Chondrocyte (in vitro differentiated cells): Measurements from ENCODE around the gene KCNJ2. TPM values are rescaled to one million over a fixed set of nuclear protein-coding genes. Genes with fewer than 3 reads are reported as not detected.

Source experiments
- DNase-seq: peaks from one replicate; pipeline ENCODE4 v3.0.0; 2021; ENCODE audit warnings: mixed read lengths, low spot score
- H3K27ac Mint-ChIP-seq: one replicate; pipeline ENCODE4 v1.8.0; 2021; ENCODE audit warnings: mild to moderate bottlenecking, moderate library complexity, mixed read lengths; ENCODE audit not compliant: unreplicated experiment
- H3K27me3 Mint-ChIP-seq: 2 replicates; pipeline ENCODE4 v1.8.0; 2021; ENCODE audit warnings: low read depth, mixed read lengths
- H3K36me3 Mint-ChIP-seq: 2 replicates; pipeline ENCODE4 v1.8.0; 2021; ENCODE audit warnings: low read depth, mixed read lengths
- H3K4me1 Mint-ChIP-seq: 2 replicates; pipeline ENCODE4 v1.8.0; 2021; ENCODE audit warnings: low read depth, mild to moderate bottlenecking, mixed read lengths
- H3K4me3 Mint-ChIP-seq: one replicate; pipeline ENCODE4 v1.8.0; 2021; ENCODE audit warnings: mild to moderate bottlenecking, moderate library complexity, mixed read lengths; ENCODE audit not compliant: unreplicated experiment
- H3K9me3 Mint-ChIP-seq: 2 replicates; pipeline ENCODE4 v1.8.0; 2021; ENCODE audit warnings: low read depth, mixed read lengths
- CTCF ChIP-seq: fragments of 200-600 bp; sonication (generic); IDR thresholded peaks from 2 replicates; pipeline ENCODE4 v1.5.0; 2021; ENCODE audit warnings: antibody characterized with exemption, mild to moderate bottlenecking, moderate library complexity
- total RNA-seq: library from RNA; stranded (reverse); gene quantifications from 3 replicates; pipeline ENCODE4 v1.2.1, GENCODE V29; 2021

The KCNJ2 gene
- total RNA-seq, 1 donor from 2014 or later, result 0.07 TPM

GRCh38 chr17:70195091-70195490, 25.8 kb downstream of the KCNJ2 start:
- H3K36me3 Mint-ChIP-seq, result no peaks in the 10 kb centered on the region
- H3K27me3 Mint-ChIP-seq, result no peaks in the 10 kb centered on the region
- H3K9me3 Mint-ChIP-seq, result peaks cover 4% of the 10 kb centered on the region
- no peak for DNase-seq
- no peak overlapping the region for H3K4me3 Mint-ChIP-seq
- H3K27ac Mint-ChIP-seq, result no peak overlapping the region
- TF ChIP-seq CTCF, result no peak
- H3K4me1 Mint-ChIP-seq, result no peaks in the 10 kb centered on the region

DNA sequence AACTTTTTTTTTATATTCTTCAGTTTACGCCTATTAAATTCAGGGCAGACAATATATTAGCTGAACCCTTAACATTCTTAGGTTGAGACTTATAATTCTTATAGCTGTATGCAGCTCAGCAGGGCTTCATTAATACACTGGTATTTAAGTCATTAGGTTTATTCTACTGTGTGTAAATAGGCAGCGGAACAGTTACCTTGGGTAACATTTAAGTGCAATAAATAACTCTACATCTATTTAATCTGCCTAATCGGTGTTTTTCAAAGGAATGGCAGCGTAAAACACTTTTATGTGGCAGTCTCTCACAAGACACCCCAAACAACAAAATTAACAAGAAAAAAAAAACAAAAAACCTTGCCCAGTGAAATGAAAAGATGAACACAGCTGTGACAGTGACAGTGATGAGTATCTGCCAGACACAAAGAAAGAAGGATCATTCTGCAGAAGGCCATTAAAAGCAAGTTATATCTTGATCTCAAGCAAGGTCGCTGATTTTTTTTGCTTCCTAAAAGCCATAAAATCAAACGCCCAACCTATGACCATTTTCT, 32.6 kb downstream of the KCNJ2 start:
- Mint-ChIP-seq H3K4me3 (no peak overlapping the region), H3K36me3 (no peaks in the 10 kb centered on the region), H3K9me3 (peaks cover 4% of the 10 kb centered on the region), H3K27ac (no peak overlapping the region), H3K4me1 (no peaks in the 10 kb centered on the region), H3K27me3 (no peaks in the 10 kb centered on the region)
- TF ChIP-seq CTCF, result no peak
- DNase-seq, result no peak

GRCh38 chr17:70202840-70203239, 33.5 kb downstream of the KCNJ2 start:
- H3K9me3 Mint-ChIP-seq, result peaks cover 1% of the 10 kb centered on the region
- no peak overlapping the region for H3K27ac Mint-ChIP-seq
- no peaks in the 10 kb centered on the region for H3K36me3 Mint-ChIP-seq
- H3K4me1 Mint-ChIP-seq, result no peaks in the 10 kb centered on the region
- DNase-seq, result no peak
- no peaks in the 10 kb centered on the region for H3K27me3 Mint-ChIP-seq
- no peak for TF ChIP-seq CTCF
- no peak overlapping the region for H3K4me3 Mint-ChIP-seq

- no peaks in the 10 kb centered on the region for H3K9me3 Mint-ChIP-seq
- no peak overlapping the region for H3K27ac Mint-ChIP-seq
- no peak overlapping the region for H3K4me3 Mint-ChIP-seq
- H3K4me1 Mint-ChIP-seq, result no peaks in the 10 kb centered on the region
- no peak for TF ChIP-seq CTCF
- DNase-seq, result no peak
- peaks cover 2% of the 10 kb centered on the region for H3K27me3 Mint-ChIP-seq
- no peaks in the 10 kb centered on the region for H3K36me3 Mint-ChIP-seq
These were observed 35.1 kb downstream of the KCNJ2 start for GRCh38 chr17:70204431-70204830.

DNA sequence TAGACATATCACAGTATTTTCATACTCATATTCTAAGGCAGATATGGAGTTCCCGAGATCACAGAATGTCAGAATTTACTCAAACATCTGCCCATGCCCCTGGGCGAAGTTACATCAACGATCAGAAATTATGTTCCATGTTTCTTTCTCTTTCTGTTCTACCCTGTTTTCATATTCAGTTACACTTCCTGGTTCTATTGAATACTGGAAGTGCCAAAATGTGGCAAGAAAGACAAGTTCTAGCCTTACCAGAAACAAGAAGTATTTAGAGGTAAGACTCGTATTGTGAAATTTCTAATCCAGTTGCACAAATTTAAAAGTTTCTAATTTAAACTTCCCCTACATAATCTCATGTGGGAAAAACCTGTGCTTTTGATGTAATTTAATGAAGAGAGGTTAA, 36.1 kb downstream of the KCNJ2 start:
- no peaks in the 10 kb centered on the region for H3K36me3 Mint-ChIP-seq
- no peak for DNase-seq
- peaks cover 5% of the 10 kb centered on the region for H3K27me3 Mint-ChIP-seq
- no peak overlapping the region for H3K27ac Mint-ChIP-seq
- no peaks in the 10 kb centered on the region for H3K4me1 Mint-ChIP-seq
- no peak for TF ChIP-seq CTCF
- H3K9me3 Mint-ChIP-seq, result no peaks in the 10 kb centered on the region
- H3K4me3 Mint-ChIP-seq, result no peak overlapping the region
